ENCODE measurements around the gene DCBLD2. TPM values are rescaled to one million over a fixed set of nuclear protein-coding genes. Genes with fewer than 3 reads are reported as not detected.
A peak's percentile ranks its signal among the peaks of the same experiment; 100 is the strongest.

Gene DCBLD2
- total RNA-seq, 1 donor from 2014 or later = 51.2 TPM

DNA sequence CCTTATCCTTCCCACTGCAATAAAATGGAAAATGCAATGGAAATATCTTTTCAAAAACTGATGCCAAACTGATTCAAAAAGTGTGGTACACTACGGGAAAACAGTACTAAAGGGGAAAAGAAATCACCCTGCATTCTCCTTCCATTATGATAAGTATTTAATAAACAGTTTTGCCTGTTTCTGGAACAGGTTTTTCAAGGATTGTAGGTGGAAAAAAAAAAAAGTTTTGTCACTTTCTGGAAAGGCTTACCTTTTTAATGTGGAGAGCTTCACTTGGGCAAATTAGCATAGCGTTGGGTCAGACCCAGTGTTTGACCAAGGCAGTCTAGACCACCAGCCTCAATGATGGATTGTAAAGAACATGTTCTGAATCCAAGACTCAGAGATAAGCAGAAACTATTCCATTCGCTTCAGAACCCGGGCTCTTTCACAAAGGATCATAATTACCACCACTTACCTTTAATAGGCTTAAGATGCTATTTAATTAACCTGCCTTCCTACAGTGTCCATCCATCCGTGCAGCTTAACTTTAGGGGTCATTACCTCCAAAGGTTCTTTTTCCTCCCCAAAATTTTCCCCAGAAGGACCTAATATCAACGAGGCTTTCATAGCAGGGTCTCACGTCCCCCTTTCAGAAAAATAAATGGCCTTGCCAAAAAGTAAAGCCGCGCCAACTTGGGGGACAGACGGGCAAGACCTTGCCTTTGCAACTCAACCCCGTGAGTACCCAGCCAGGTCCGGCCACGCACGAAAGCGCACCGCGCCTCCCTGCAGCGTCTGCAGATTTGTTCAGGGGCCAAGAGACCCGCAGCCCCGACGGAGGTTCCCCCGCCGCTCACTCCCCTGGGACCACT lies 1.0 kb downstream of the DCBLD2 start:
- no peak for DNase-seq (ENCODE audit: extremely low spot score, unreplicated experiment)
- Mint-ChIP-seq H3K4me1 (ENCODE audit: unreplicated experiment) (peaks cover 5% of the 10 kb centered on the region), H3K27ac (peak overlapping the region; percentile 83), H3K9me3 (no peaks in the 10 kb centered on the region), H3K27me3 (no peaks in the 10 kb centered on the region), H3K4me3 (peak overlapping the region; percentile 93), H3K36me3 (peaks cover 5% of the 10 kb centered on the region)
- TF ChIP-seq, protein P1, sequence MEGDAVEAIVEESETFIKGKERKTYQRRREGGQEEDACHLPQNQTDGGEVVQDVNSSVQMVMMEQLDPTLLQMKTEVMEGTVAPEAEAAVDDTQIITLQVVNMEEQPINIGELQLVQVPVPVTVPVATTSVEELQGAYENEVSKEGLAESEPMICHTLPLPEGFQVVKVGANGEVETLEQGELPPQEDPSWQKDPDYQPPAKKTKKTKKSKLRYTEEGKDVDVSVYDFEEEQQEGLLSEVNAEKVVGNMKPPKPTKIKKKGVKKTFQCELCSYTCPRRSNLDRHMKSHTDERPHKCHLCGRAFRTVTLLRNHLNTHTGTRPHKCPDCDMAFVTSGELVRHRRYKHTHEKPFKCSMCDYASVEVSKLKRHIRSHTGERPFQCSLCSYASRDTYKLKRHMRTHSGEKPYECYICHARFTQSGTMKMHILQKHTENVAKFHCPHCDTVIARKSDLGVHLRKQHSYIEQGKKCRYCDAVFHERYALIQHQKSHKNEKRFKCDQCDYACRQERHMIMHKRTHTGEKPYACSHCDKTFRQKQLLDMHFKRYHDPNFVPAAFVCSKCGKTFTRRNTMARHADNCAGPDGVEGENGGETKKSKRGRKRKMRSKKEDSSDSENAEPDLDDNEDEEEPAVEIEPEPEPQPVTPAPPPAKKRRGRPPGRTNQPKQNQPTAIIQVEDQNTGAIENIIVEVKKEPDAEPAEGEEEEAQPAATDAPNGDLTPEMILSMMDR (conservative IDR thresholded peaks at IDR 0.05) = no peak

- Mint-ChIP-seq H3K4me1 (ENCODE audit: unreplicated experiment) (peaks cover 17% of the 10 kb centered on the region), H3K4me3 (no peak overlapping the region), H3K27ac (no peak overlapping the region), H3K27me3 (no peaks in the 10 kb centered on the region), H3K36me3 (peaks cover 15% of the 10 kb centered on the region), H3K9me3 (no peaks in the 10 kb centered on the region)
- no peak for DNase-seq (ENCODE audit: extremely low spot score, unreplicated experiment)
- TF ChIP-seq, protein P1 (conservative IDR thresholded peaks at IDR 0.05) = no peak
Measured at GRCh38 chr3:98897701-98898100, 3.8 kb downstream of the DCBLD2 start.

DNA sequence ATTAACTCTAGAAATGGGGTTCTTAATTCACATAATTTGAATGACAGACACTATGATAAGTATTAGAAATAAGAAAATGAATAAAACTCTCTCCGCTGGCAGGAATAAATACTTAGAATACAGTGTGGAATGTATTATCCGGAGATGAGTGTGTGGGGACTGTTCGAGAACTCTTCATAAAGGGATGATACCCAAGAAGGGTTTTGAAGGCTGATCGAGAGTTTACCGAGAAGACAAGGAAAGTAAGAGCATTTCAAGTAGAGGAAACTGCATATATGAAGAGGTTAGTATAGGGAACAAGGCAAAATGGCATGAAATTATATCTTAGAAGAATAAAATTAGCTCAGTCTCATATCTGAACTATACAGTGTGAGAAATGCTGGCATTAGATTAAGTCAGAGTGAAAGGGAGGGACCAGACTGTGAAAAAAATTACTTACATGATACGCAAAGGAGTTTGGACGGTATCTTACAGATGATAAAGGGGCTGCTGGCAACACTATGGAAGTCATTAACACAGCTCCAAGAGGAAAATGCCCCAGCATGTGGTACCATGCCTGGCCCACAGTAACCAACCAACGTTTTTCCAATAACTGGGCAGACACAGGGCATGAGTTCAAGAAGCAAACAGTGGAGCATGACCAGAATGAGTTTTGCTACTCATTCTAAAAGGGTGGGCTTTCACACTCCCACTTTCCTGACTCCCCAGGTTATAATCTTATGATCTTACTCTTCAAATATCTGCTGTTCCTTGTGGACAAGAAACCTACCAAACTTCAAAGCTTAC lies 6.5 kb downstream of the DCBLD2 start:
- TF ChIP-seq, protein P1 (conservative IDR thresholded peaks at IDR 0.05) = no peak
- Mint-ChIP-seq H3K36me3 (peaks cover 15% of the 10 kb centered on the region), H3K4me1 (ENCODE audit: unreplicated experiment) (peaks cover 17% of the 10 kb centered on the region), H3K4me3 (no peak overlapping the region), H3K27me3 (no peaks in the 10 kb centered on the region), H3K27ac (no peak overlapping the region), H3K9me3 (no peaks in the 10 kb centered on the region)
- DNase-seq (ENCODE audit: extremely low spot score, unreplicated experiment) = no peak

DNA sequence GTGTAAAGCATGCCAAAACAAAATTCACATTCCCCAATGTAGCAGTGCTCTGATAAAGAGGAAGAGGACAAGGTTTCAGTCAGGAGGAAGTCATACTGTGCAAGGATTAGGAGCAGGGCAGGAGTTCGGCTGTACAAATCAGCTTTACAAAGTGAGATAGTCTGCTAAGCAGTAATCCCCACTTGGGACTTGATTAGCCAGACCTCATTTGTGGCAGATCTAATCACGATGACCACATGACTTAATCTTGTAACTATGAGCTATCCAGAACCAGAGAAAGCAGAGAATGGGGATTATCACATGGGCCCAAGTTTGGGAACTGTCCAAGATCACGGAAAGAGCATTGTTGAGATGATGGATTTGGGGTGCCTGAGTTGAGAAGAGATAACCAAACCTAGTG lies 7.8 kb downstream of the DCBLD2 start:
- Mint-ChIP-seq H3K36me3 (peaks cover 10% of the 10 kb centered on the region), H3K27ac (no peak overlapping the region), H3K9me3 (no peaks in the 10 kb centered on the region), H3K4me1 (ENCODE audit: unreplicated experiment) (peaks cover 17% of the 10 kb centered on the region), H3K4me3 (no peak overlapping the region), H3K27me3 (no peaks in the 10 kb centered on the region)
- TF ChIP-seq, protein P1 (conservative IDR thresholded peaks at IDR 0.05) = no peak
- no peak for DNase-seq (ENCODE audit: extremely low spot score, unreplicated experiment)

DNA sequence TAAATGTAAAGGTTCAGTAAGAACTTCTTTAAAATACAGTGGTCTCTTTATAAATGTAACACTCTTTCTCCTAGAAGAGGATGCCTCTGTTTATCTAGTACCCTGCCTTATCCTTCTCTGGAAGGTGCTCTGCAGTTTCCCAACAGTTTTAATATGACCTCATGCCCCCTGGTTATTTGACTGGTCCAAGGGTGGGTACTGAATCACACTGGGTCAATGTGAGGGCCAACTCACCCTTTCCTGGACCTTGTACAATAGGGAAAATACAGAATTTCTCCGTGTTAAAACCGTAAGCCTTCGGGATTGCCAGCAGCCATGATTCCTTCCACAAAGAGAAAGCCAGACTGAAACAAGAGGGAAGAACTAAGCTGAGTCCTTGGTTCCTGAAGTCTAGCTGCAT lies 9.2 kb downstream of the DCBLD2 start:
- DNase-seq (ENCODE audit: extremely low spot score, unreplicated experiment) = no peak
- TF ChIP-seq, protein P1 (conservative IDR thresholded peaks at IDR 0.05) = no peak
- H3K27ac Mint-ChIP-seq = no peak overlapping the region
- H3K4me1 Mint-ChIP-seq (ENCODE audit: unreplicated experiment) = peaks cover 17% of the 10 kb centered on the region
- H3K4me3 Mint-ChIP-seq = no peak overlapping the region
- H3K9me3 Mint-ChIP-seq = no peaks in the 10 kb centered on the region
- peaks cover 10% of the 10 kb centered on the region for H3K36me3 Mint-ChIP-seq
- no peaks in the 10 kb centered on the region for H3K27me3 Mint-ChIP-seq

Data from type B pancreatic cell (in vitro differentiated cells).